Uterus (tissue), 2 donors: ENCODE measurements around the gene MAN1B1.

Source experiments
- POLR2A ChIP-seq, 2 donors: fragments of 450-650 bp; IDR thresholded peaks; one replicate each; pipeline ENCODE4 v1.6.1; 2016; ENCODE audit warnings: antibody characterized with exemption in 2 of 2, mild to moderate bottlenecking in 1 of 2, moderate library complexity in 1 of 2
- TF ChIP-seq, protein P1 (sequence below), 4 experiments: fragments of 200-600 bp in 2 of 4; fragments of 450-650 bp in 2 of 4; sonication (generic) in 2 of 4; IDR thresholded peaks; one replicate each; pipeline ENCODE4 v1.5.1; 2016 to 2019; ENCODE audit warnings: antibody characterized with exemption in 4 of 4, mild to moderate bottlenecking in 2 of 4, moderate library complexity in 1 of 4

DNA sequence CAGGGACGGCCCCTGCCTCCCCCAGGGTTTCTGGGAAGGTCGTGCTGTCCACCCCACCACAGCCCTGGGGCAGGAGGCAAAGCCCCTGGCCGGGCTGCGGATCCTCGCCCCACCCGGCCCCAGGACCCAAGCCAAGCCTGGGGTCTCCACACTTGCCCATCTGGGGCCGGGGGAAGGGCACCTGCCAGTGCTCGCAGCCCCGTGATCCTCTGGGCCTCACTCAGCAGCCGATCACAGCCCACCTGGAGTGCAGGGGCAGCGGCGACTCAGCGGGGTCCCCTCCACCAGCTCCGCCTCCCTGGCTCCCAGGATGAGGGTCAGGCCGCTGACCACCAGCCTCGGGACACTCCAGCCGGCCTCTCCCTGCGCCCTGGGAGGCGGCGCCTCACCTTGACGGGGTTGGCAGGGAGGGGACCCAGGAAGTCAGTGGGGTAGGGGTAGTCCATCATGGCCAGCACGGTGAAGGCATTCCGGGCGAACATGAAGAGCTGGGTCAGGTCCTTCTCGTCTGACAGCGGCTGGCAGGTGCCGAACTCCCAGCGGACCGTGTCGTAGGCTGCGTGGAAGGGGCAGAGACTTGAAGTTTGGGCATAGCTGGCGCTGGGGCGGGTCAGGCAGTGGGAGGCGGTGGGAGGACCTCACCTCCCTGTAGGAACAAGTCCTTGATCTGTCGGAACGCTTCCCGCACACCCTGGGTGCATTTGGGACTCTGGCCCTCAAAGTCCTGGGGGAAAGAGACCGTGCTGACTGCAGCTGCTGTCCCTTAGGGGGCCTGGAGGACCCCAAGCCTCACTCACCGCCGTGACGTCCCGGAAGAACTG is 26.0 kb downstream of the MAN1B1 start:
- TF ChIP-seq, protein P1, sequence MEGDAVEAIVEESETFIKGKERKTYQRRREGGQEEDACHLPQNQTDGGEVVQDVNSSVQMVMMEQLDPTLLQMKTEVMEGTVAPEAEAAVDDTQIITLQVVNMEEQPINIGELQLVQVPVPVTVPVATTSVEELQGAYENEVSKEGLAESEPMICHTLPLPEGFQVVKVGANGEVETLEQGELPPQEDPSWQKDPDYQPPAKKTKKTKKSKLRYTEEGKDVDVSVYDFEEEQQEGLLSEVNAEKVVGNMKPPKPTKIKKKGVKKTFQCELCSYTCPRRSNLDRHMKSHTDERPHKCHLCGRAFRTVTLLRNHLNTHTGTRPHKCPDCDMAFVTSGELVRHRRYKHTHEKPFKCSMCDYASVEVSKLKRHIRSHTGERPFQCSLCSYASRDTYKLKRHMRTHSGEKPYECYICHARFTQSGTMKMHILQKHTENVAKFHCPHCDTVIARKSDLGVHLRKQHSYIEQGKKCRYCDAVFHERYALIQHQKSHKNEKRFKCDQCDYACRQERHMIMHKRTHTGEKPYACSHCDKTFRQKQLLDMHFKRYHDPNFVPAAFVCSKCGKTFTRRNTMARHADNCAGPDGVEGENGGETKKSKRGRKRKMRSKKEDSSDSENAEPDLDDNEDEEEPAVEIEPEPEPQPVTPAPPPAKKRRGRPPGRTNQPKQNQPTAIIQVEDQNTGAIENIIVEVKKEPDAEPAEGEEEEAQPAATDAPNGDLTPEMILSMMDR (IDR thresholded peaks at IDR 0.05) = no peak
- no peak for TF ChIP-seq POLR2A (IDR thresholded peaks at IDR 0.05)
